Stimulated activated CD4-positive, alpha-beta T cell treated with anti-CD3 and anti-CD28 coated beads, Interleukin-12 subunit alpha, Interleukin-12 subunit beta, amount 100 ng/mL, for 48 hours (primary cell): ENCODE results near the gene SLA2.
A peak's percentile ranks its signal among the peaks of the same experiment; 100 is the strongest.
"Not testable (repeated sequence)": the region's sequence is repeated elsewhere in the genome, so short reads cannot be mapped to it uniquely, and the experiment has no call there.

ENCODE experiments used
- DNase-seq, 3 donors: peaks; one replicate each; pipeline ENCODE4 v3.0.0-alpha.2; 2020; ENCODE audit warnings: low read depth in 2 of 3, low spot score in 1 of 3

Gene SLA2

DNA sequence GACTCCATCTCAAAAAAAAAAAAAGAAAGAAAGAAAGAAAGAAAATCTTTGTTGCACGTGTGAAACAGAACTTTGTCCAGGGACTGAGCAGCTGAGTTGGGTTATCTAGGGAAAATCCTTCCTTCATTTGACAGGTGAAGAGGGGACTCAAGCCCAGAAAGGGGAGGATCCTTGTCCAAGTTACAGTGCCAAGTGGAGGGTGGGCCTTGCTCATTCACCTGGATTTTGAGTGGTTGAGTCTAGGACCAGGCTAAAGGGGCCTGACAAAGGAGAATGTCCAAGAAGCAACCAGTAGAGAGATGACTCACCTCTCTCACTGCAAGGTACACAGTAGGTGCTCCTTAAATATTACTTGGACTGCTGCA lies 69.9 kb downstream of the SLA2 start:
- DNase-seq: no peak

DNA sequence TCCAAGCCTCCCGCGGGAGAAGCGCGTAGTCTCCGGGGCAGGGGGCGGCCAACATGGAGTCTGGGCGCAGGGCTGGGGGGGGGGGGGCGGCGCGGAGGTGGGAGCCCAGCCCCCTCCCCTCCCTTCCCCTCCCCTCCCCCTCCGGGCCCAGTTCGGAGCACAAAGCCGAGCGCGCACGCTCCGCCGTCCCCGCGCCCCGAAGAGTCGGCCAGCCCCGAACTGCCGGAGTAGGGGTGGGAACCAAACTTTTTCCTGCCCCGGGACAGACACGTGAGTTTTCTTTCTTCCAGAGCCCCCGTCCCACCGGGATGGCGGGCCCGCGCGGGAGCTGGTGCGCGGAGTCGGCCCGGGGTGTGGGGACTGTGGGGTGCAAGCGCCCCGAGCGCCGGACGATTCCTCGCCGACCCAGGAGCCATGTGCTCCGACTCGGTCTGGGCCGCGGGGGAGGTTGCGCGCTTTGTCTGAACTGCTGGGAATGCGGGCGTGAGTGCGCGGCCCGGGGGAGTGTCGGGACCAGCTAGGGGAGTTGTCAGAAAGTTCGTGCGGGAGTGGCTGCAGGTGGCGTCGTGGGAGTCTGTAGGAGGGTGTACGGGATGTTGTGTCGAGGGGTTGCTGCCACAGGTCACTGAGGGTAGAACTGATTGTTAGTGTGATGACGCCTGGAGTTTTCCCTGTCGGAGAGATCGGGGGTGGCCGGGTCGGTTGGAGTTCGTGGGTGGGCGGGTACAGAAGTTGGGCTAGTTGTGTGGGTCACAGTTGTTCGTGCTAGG lies 71.4 kb downstream of the SLA2 start:
- DNase-seq: peak in 2 of 3 donors; percentile 20 to 47

DNA sequence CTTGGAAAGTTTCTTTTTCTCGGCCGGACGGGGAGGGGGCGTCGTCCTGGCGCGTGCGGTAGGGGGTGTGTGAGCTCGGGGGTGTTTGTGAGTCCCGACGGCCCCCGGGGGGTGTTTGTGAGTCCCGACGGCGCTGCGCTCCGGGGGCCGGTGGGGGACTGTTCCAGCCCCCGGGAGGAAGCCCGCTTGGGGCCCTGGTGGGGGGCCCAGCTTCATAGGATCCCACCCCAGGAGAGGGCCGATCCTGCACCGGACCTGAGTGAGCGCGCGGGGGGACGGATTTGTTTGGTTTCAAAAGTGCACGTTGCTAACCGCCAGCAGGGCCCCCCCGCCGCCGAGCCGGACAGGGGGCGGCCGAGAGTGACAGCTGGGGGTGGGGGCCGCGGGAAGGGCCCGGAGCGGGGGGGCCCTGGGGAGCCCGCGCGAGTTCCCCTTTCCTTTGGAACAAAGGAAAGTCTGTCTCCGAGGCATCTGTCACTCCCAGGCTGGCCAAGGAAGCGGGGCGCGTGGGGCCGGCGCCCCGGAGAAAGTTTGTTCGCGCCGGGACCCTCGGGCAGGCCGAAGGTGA lies 72.1 kb downstream of the SLA2 start:
- DNase-seq: no peak

DNA sequence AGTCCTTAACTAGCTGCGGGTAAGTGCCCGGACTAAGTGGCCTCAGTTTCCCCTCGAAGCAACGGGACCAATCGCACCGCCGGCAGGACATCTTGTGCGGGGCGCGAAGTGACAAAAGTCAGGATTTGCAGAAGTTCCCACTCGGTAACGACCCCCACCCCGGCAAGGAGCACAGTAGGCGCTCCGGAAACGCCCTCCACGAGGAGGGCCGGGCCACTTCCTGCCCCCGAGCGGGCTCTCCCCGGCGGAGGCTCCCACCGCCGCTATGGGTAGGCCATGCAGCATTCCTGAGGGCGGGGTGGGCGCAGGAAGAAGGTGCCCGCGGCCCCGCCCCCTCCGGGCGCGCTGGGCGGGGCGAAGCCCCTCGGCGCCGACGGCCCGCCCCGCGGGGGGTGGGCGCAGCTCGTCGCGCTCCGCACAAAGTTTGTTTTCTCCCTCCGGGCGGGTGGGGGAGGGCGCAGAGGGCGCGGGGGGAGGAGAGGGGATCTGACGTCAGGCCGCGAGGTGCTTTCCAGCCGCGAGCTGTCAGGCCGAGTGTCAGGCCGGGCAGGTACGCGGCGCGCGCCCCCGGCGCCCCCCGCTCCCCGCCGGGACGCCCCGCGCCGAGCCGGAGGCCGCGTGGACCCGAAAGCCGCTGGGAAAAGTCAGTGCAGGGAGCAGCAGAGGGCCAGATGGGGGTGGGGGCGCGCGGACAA lies 72.7 kb downstream of the SLA2 start, which contains the start of gene TGIF2:
TGIF2 (plus strand) TSS at position 495 of the 695 bp plus-strand sequence. CDS start 5,178 bp downstream, outside the sequence.
- peak; percentile 75 to 80 (median 75) for DNase-seq

DNA sequence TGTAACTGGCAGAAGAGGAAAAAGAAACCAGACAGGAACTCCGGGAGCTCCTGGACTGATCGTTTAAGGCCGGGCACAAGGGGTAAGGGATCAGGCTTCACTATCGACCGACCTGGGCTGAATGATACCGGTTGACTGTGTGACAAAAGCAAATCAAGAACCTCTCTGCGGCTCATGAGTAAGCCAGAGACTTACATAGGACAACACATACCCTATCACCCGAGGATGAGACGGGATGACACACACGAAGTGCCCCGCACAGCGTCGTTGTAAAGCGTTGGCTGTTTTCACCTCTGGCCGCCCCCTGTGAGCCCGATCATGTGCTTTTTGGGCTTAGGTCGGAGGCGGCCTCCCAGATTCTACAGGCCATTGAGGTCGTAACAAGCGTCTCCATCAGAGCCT lies 73.3 kb downstream of the SLA2 start:
- peak; percentile 45 to 67 (median 57) for DNase-seq

- DNase-seq: no peak
Measured at GRCh38 chr20:36571564-36572504, 74.2 kb downstream of the SLA2 start.

GRCh38 chr20:36569847-36570429 lies 76.1 kb downstream of the SLA2 start:
- DNase-seq: no peak

DNA sequence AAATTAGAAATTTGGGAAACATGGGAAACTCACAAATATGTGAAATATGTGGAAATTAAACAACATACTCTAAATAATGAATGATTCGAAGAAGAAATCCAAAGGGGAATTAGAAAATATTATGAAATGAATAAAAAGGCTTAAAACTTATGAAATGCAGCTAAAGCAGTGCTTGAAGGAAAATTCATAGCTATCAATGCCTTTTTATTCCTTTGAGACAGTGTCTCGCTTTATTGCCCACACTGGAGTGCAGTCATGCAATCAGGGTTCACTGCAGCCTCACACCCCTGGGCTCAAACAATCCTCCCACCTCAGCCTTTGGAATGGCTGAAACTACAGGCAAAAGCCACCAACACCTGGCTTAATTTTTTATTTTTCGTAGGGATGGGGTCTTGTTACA lies 80.5 kb downstream of the SLA2 start:
- no peak for DNase-seq

DNA sequence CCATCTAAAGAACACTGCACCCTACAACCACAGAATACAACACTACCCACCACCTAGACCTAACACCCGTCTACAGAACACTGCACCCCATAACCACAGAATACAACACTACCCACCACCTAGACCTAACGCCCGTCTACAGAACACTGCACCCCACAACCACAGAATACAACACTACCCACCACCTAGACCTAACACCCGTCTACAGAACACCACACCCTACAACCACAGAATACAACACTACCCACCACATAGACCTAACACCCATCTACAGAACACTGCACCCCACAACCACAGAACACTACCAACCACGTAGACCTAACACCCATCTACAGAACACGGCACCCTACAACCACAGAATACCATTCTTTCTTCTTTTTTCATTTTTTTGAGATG lies 81.3 kb downstream of the SLA2 start:
- DNase-seq: not testable (repeated sequence)

GRCh38 chr20:36564078-36564725 lies 81.8 kb downstream of the SLA2 start:
- DNase-seq: not testable (repeated sequence)

DNA sequence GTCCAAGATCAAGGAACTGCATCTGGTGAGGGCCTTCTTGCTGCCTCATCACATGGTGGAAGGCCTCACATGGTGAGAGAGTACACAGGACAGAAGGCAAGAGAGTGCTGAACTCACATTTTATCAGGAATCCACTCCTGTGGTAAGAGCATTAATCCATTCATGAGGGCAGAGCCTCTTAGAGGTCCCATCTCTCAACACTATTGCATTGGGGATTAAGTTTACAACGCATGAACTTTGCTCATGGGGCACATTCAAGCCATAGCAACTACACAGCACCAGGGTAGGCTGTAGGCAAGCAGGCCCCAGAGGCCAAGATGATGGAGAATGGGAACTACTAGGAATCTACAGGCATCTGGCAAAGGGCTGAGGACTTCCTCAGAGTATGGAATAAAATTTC lies 82.6 kb downstream of the SLA2 start:
- DNase-seq: no peak

DNA sequence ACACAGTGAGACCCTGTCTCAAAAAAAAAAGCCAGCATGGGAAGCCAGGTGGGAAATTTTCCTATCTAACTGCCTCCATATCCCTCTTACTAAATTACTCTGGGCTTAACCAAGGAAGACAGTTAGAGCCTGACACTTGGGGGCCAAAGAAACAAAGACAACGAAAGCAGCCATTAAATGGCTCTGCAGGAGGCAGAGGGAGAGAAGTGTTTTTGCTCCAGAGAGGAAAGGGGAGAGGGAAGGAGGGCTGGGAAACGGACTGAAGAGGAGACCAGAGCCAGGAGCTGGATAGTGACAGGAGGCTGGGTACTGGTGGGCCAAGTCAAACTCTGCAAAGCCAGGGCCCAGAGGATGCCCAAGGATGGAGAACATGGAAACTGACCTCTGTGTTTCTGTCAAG lies 83.3 kb downstream of the SLA2 start:
- no peak for DNase-seq
